IMR-90 (cell line): ENCODE results near the gene PPP2R2D. TPM values are rescaled to one million over a fixed set of nuclear protein-coding genes. Genes with fewer than 3 reads are reported as not detected.

Experiments used
- ATAC-seq: fragments of 200-7000 bp; cut with Tn5 transposase; 2 replicates; pipeline ENCODE4 v1.9.1; 2020; ENCODE audit warnings: low read depth, mild to moderate bottlenecking, moderate library complexity
- BruUV-seq: library from RNA; stranded (reverse); fragments of 400-500 nt; replicated peaks from 2 replicates; lab custom pipeline; 2021; lab: Mats Ljungman, UMichigan
- CTCF ChIA-PET: fragments of 300-600 bp; formaldehyde crosslinking; extraction: SDS; loops from one replicate; lab custom pipeline; 2021; ENCODE audit warnings: antibody characterized with exemption; lab: Yijun Ruan, JAX
- POLR2A ChIA-PET: fragments of 300-600 bp; sonication (Branson Sonifier 250); formaldehyde crosslinking; loops from one replicate; lab custom pipeline; 2022; ENCODE audit warnings: antibody characterized with exemption; ENCODE audit not compliant: unreplicated experiment; lab: Charles Lee
- DNase-seq: peaks from one replicate; pipeline ENCODE4 v3.0.0; 2013
- H2AFZ ChIP-seq: replicated peaks from 2 replicates; pipeline ENCODE3; 2013; ENCODE audit warnings: low read length, mild to moderate bottlenecking; ENCODE audit not compliant: poor library complexity
- H2AK5ac ChIP-seq: 2 replicates; pipeline ENCODE4 v1.6.1; 2013; ENCODE audit warnings: low read depth, low read length, inconsistent platforms
- H2AK9ac ChIP-seq: replicated peaks from 2 replicates; pipeline ENCODE3; 2013; ENCODE audit warnings: mild to moderate bottlenecking, low read depth, low read length, moderate library complexity; ENCODE audit not compliant: poor library complexity
- H2BK120ac ChIP-seq: 2 replicates; pipeline ENCODE4 v1.6.1; 2013; ENCODE audit warnings: low read depth, low read length, inconsistent platforms
- H2BK15ac ChIP-seq: 3 replicates; pipeline ENCODE4 v1.6.1; 2013; ENCODE audit warnings: low read depth, low read length, inconsistent platforms
- H2BK20ac ChIP-seq: 2 replicates; pipeline ENCODE4 v1.6.1; 2013; ENCODE audit warnings: low read depth, mild to moderate bottlenecking, inconsistent platforms, low read length, moderate library complexity
- H2BK5ac ChIP-seq: 2 replicates; pipeline ENCODE4 v1.6.1; 2013; ENCODE audit warnings: mild to moderate bottlenecking, low read depth, low read length, inconsistent platforms; ENCODE audit not compliant: poor library complexity, severe bottlenecking
- H3K14ac ChIP-seq: replicated peaks from 2 replicates; pipeline ENCODE4 v1.6.1; 2013; ENCODE audit warnings: low read depth, low read length, inconsistent platforms
- H3K18ac ChIP-seq: 2 replicates; pipeline ENCODE4 v1.6.1; 2013; ENCODE audit warnings: low read depth, low read length, control low read depth
- H3K23ac ChIP-seq: 2 replicates; pipeline ENCODE4 v1.6.1; 2013; ENCODE audit warnings: low read depth, low read length, inconsistent platforms
- H3K27ac ChIP-seq: 2 replicates; pipeline ENCODE4 v1.5.1; 2013; ENCODE audit warnings: mild to moderate bottlenecking, control low read depth, low read length; ENCODE audit not compliant: insufficient read depth
- H3K27me3 ChIP-seq: 2 replicates; pipeline ENCODE4 v1.6.1; 2013; ENCODE audit warnings: low read length; ENCODE audit not compliant: control insufficient read depth, insufficient read depth
- H3K36me3 ChIP-seq: 2 replicates; pipeline ENCODE4 v1.6.1; 2013; ENCODE audit warnings: low read length, mixed read lengths; ENCODE audit not compliant: control insufficient read depth, insufficient read depth
- H3K4ac ChIP-seq: 2 replicates; pipeline ENCODE4 v1.6.1; 2013; ENCODE audit warnings: low read depth, low read length, inconsistent platforms
- H3K4me1 ChIP-seq: 2 replicates; pipeline ENCODE4 v1.6.1; 2013; ENCODE audit warnings: low read length, mixed read lengths; ENCODE audit not compliant: control insufficient read depth, insufficient read depth
- H3K4me2 ChIP-seq: 2 replicates; pipeline ENCODE4 v1.6.1; 2013; ENCODE audit warnings: low read depth, mild to moderate bottlenecking, control low read depth, low read length, moderate library complexity
- H3K4me3 ChIP-seq: 2 replicates; pipeline ENCODE4 v1.5.1; 2013; ENCODE audit warnings: low read depth, mild to moderate bottlenecking, control low read depth, low read length, moderate library complexity; ENCODE audit not compliant: insufficient read depth
- H3K56ac ChIP-seq: 2 replicates; pipeline ENCODE4 v1.6.1; 2013; ENCODE audit warnings: low read length, inconsistent platforms; ENCODE audit not compliant: insufficient read depth; ENCODE audit errors: extremely low read depth
- H3K79me1 ChIP-seq, 2 experiments: 2 replicates each; pipeline ENCODE4 v1.6.1; 2013; ENCODE audit warnings: low read length in 2 of 2, inconsistent platforms in 1 of 2, low read depth in 1 of 2
- H3K9ac ChIP-seq: 2 replicates; pipeline ENCODE4 v1.6.1; 2013; ENCODE audit warnings: low read depth, low read length, control low read depth
- H3K9me1 ChIP-seq: 2 replicates; pipeline ENCODE4 v1.6.1; 2013; ENCODE audit warnings: low read length, inconsistent platforms; ENCODE audit not compliant: insufficient read depth
- H3K9me3 ChIP-seq: 2 replicates; pipeline ENCODE4 v1.6.1; 2013; ENCODE audit warnings: low read length; ENCODE audit not compliant: control insufficient read depth, insufficient read depth
- H4K20me1 ChIP-seq: 2 replicates; pipeline ENCODE4 v1.6.1; 2013; ENCODE audit warnings: low read length, inconsistent platforms; ENCODE audit not compliant: insufficient read depth
- H4K5ac ChIP-seq: 2 replicates; pipeline ENCODE4 v1.6.1; 2013; ENCODE audit warnings: mild to moderate bottlenecking, low read depth, low read length, control low read depth
- H4K8ac ChIP-seq, 2 experiments: 2 replicates each; pipeline ENCODE4 v1.6.1; 2013; ENCODE audit warnings: low read depth in 2 of 2, low read length in 2 of 2, control low read depth in 1 of 2, inconsistent platforms in 1 of 2
- H4K91ac ChIP-seq: 2 replicates; pipeline ENCODE4 v1.6.1; 2013; ENCODE audit warnings: low read depth, low read length, inconsistent platforms; ENCODE audit not compliant: insufficient read depth
- BHLHE40 ChIP-seq: fragments of 150-350 bp; IDR thresholded peaks from 2 replicates; pipeline ENCODE4 v1.6.1; 2016; ENCODE audit warnings: mild to moderate bottlenecking, low read depth, low read length
- CHD1 ChIP-seq: IDR thresholded peaks from 2 replicates; pipeline ENCODE4 v1.6.1; 2012; ENCODE audit warnings: low read depth, low read length, improper control_type of control experiment
- CTCF ChIP-seq: conservative IDR thresholded peaks from 2 replicates; pipeline ENCODE4 v1.5.1; 2012; ENCODE audit warnings: mild to moderate bottlenecking, low read depth, low read length, improper control_type of control experiment
- ELK1 ChIP-seq: fragments of 150-350 bp; IDR thresholded peaks from 2 replicates; pipeline ENCODE4 v1.6.1; 2016; ENCODE audit warnings: low read depth, mild to moderate bottlenecking, low read length, moderate library complexity, borderline replicate concordance
- FOS ChIP-seq: fragments of 150-350 bp; IDR thresholded peaks from 2 replicates; pipeline ENCODE4 v1.6.1; 2016; ENCODE audit warnings: low read depth, low read length
- MAFK ChIP-seq: IDR thresholded peaks from 2 replicates; pipeline ENCODE4 v1.6.1; 2012; ENCODE audit warnings: low read depth, low read length, improper control_type of control experiment
- MAZ ChIP-seq: IDR thresholded peaks from 2 replicates; pipeline ENCODE4 v1.6.1; 2012; ENCODE audit warnings: low read depth, mild to moderate bottlenecking, low read length, improper control_type of control experiment, moderate library complexity, borderline replicate concordance
- POLR2A ChIP-seq: IDR thresholded peaks from 2 replicates; pipeline ENCODE4 v1.6.1; 2012; ENCODE audit warnings: mild to moderate bottlenecking, low read depth, low read length
- RAD21 ChIP-seq: IDR thresholded peaks from 2 replicates; pipeline ENCODE4 v1.6.1; 2012; ENCODE audit warnings: low read length, improper control_type of control experiment
- RFX5 ChIP-seq: IDR thresholded peaks from 2 replicates; pipeline ENCODE4 v1.8.0; 2012; ENCODE audit warnings: low read depth, mild to moderate bottlenecking, low read length, moderate library complexity
- SMC3 ChIP-seq: fragments of 150-350 bp; IDR thresholded peaks from 2 replicates; pipeline ENCODE4 v1.6.1; 2016; ENCODE audit warnings: low read depth, mild to moderate bottlenecking, antibody characterized with exemption, low read length, moderate library complexity
- dilution Hi-C: fragments of 300-500 bp; cut with HindIII; formaldehyde crosslinking; loops from one replicate; pipeline ENCODE4 v1.14.3; 2018; ENCODE audit warnings: low sequenced_read_pairs; ENCODE audit not compliant: unreplicated experiment
- in situ Hi-C: fragments of 300-500 bp; cut with MboI; formaldehyde crosslinking; loops from 3 replicates; pipeline ENCODE4 v1.14.3; 2019; ENCODE audit warnings: low sequenced_read_pairs, inconsistent platforms, mixed read lengths
- intact Hi-C: fragments of 100-400 bp; cut with micrococcal nuclease; formaldehyde crosslinking; loops from 2 replicates; pipeline ENCODE4 v1.10.0; 2022
- polyA plus RNA-seq, 3 experiments: library from polyadenylated mRNA; depleted of rRNA; stranded (reverse); fragments of >200 nt; gene quantifications; 2 replicates each; pipeline ENCODE4 v1.2.3, GENCODE V29; 2012; ENCODE audit warnings: low replicate concordance in 1 of 3
- total RNA-seq: library from RNA; depleted of rRNA; stranded (reverse); fragments of >200 nt; gene quantifications from 2 replicates; pipeline ENCODE4 v1.2.3, GENCODE V29; 2012

The PPP2R2D gene
- total and polyA plus RNA-seq, 2 of the 4 experiments (the other 2 are of a cell fraction) = 22.8 to 23.8 TPM

GRCh38 chr10:131925011-131925649 is 24.3 kb downstream of the PPP2R2D start:
- H2BK20ac ChIP-seq = no peak overlapping the region
- intact Hi-C loops = no loop called here
- H3K27me3 ChIP-seq = no peaks in the 10 kb centered on the region
- no peak overlapping the region for H3K23ac ChIP-seq
- peaks cover 6% of the 10 kb centered on the region for H3K36me3 ChIP-seq
- ChIA-PET CTCF (no interaction called here), POLR2A (no interaction called here)
- no peak overlapping the region for H3K18ac ChIP-seq
- peaks cover 45 to 74% of the 10 kb centered on the region in 2 experiments for H3K79me1 ChIP-seq
- H4K20me1 ChIP-seq = peaks cover 70% of the 10 kb centered on the region
- H2AK9ac ChIP-seq = no peak overlapping the region
- no TSS peak for BruUV-seq
- no peak overlapping the region for H3K4me3 ChIP-seq
- peaks cover 4% of the 10 kb centered on the region; the same call in 1 of the 2 replicates for H3K9me3 ChIP-seq
- H2BK15ac ChIP-seq = no peak overlapping the region
- ATAC-seq (0 out of 2 replicates have a peak, but pooled peaks have one; percentile 27), DNase-seq (no peak)
- peaks cover 7% of the 10 kb centered on the region for H3K4me1 ChIP-seq
- no peak overlapping the region for H3K56ac ChIP-seq
- H3K14ac ChIP-seq = no peak overlapping the region
- TF ChIP-seq ELK1 (no peak), CTCF (no peak), MAZ (no peak), CHD1 (no peak), FOS (no peak), RAD21 (no peak), BHLHE40 (no peak), POLR2A (no peak), SMC3 (no peak), RFX5 (no peak), MAFK (no peak)
- in situ Hi-C loops = no loop called here
- H4K91ac ChIP-seq = no peak overlapping the region
- no peak overlapping the region for H3K27ac ChIP-seq
- dilution Hi-C loops = no loop called here
- H3K9me1 ChIP-seq = peaks cover 22% of the 10 kb centered on the region
- H3K4ac ChIP-seq = no peak overlapping the region
- H2BK5ac ChIP-seq = no peak overlapping the region
- no peak overlapping the region for H3K9ac ChIP-seq
- no peak overlapping the region for H2AFZ ChIP-seq
- no peak overlapping the region for H2AK5ac ChIP-seq
- H4K5ac ChIP-seq = no peak overlapping the region
- no peak overlapping the region for H4K8ac ChIP-seq
- no peak overlapping the region for H3K4me2 ChIP-seq
- H2BK120ac ChIP-seq = no peak overlapping the region
